Gastroesophageal sphincter (tissue), 4 donors: ENCODE data around the gene BTBD2. TPM values are rescaled to one million over a fixed set of nuclear protein-coding genes. Genes with fewer than 3 reads are reported as not detected.
"Not testable (repeated sequence)": the region's sequence is repeated elsewhere in the genome, so short reads cannot be mapped to it uniquely, and the experiment has no call there.

Source experiments
- ATAC-seq: fragments of 150-250 bp; one replicate; pipeline ENCODE4 v1.9.1; 2016; ENCODE audit warnings: mild to moderate bottlenecking, moderate library complexity
- H3K27ac ChIP-seq, 4 donors: fragments of 200-600 bp; sonication (generic) in 3 of 4; 1 replicate in 3 of 4; 2 replicates in 1 of 4; pipeline ENCODE4 v1.5.1; 2016 to 2019
- H3K27me3 ChIP-seq: fragments of 200-600 bp; sonication (generic); one replicate; pipeline ENCODE4 v1.5.1; 2019
- H3K36me3 ChIP-seq, 2 donors: fragments of 200-600 bp; sonication (generic); one replicate each; pipeline ENCODE4 v1.5.1; 2019; ENCODE audit warnings: control low read depth in 1 of 2
- H3K4me1 ChIP-seq, 3 donors: fragments of 200-600 bp; sonication (generic); 1 replicate in 2 of 3; 2 replicates in 1 of 3; pipeline ENCODE4 v1.5.1; 2016 to 2019; ENCODE audit warnings: control low read depth in 2 of 3
- H3K4me3 ChIP-seq, 2 donors: fragments of 200-600 bp; sonication (generic); one replicate each; pipeline ENCODE4 v1.5.1; 2019; ENCODE audit warnings: mild to moderate bottlenecking in 1 of 2, moderate library complexity in 1 of 2
- H3K9me3 ChIP-seq, 3 donors: fragments of 200-600 bp; sonication (generic); one replicate each; pipeline ENCODE4 v1.5.1; 2017 to 2019; ENCODE audit warnings: control low read depth in 2 of 3
- CTCF ChIP-seq, 4 experiments: fragments of 200-600 bp in 2 of 4; fragments of 450-650 bp in 2 of 4; sonication (generic) in 1 of 4; IDR thresholded peaks; one replicate each; pipeline ENCODE4 v1.5.1; 2017 to 2019; ENCODE audit warnings: antibody characterized with exemption in 4 of 4, mild to moderate bottlenecking in 2 of 4, moderate library complexity in 2 of 4
- EP300 ChIP-seq: sonication (generic); formaldehyde crosslinking; IDR thresholded peaks from one replicate; pipeline ENCODE4 v1.6.1; 2017; ENCODE audit warnings: antibody characterized with exemption, mild to moderate bottlenecking
- POLR2A ChIP-seq, 2 donors: fragments of 450-650 bp; IDR thresholded peaks; one replicate each; pipeline ENCODE4 v1.6.1; 2017; ENCODE audit warnings: antibody characterized with exemption in 2 of 2, mild to moderate bottlenecking in 2 of 2, moderate library complexity in 1 of 2
- POLR2AphosphoS5 ChIP-seq: sonication (generic); formaldehyde crosslinking; IDR thresholded peaks from one replicate; pipeline ENCODE4 v1.6.1; 2017; ENCODE audit warnings: antibody characterized with exemption
- WGBS, 2 donors: methylation state at CpG; one replicate each; pipeline ENCODE4 v1.1.5; 2018; ENCODE audit warnings: low coverage in 1 of 2; 5-methylcytosine and 5-hydroxymethylcytosine counted together
- total RNA-seq, 4 donors: library from RNA; depleted of rRNA; stranded (reverse); fragments of >200 nt; gene quantifications; one replicate each; pipeline ENCODE4 v1.1.0, GENCODE V29; 2016

BTBD2 gene
- total RNA-seq, 4 donors from 2014 or later = 44.0 to 125 (median 59.9) TPM

- Histone ChIP-seq H3K27ac (no peak overlapping the region), H3K4me1 (no peaks in the 10 kb centered on the region), H3K27me3 (no peaks in the 10 kb centered on the region), H3K4me3 (no peak overlapping the region), H3K9me3 (no peaks in the 10 kb centered on the region), H3K36me3 (peaks cover 0 to 95% of the 10 kb centered on the region in 2 donors)
- ATAC-seq = no peak
- TF ChIP-seq CTCF (IDR thresholded peaks at IDR 0.05) = no peak
- no peak for TF ChIP-seq POLR2A (IDR thresholded peaks at IDR 0.05)
- no peak for TF ChIP-seq EP300
- no peak for TF ChIP-seq POLR2AphosphoS5
- 100% methylated on average over 3 of the region's 34 CpGs; no CpG with 5 or more reads in 1 of the 2 donors for WGBS, 2 donors
These were observed 25.1 kb downstream of the BTBD2 start for GRCh38 chr19:1990230-1991017.

- peaks cover 0 to 98% of the 10 kb centered on the region in 2 donors for H3K36me3 ChIP-seq
- WGBS, 2 donors = 70 to 91% methylated on average over 6 to 9 of the region's 40 CpGs
- no peak for ATAC-seq
These were observed 25.8 kb downstream of the BTBD2 start for GRCh38 chr19:1989513-1990229.

GRCh38 chr19:1988464-1988863, 27.1 kb downstream of the BTBD2 start:
- H3K9me3 ChIP-seq, H3K27ac ChIP-seq, H3K27me3 ChIP-seq, H3K4me3 ChIP-seq, ATAC-seq, H3K4me1 ChIP-seq: not testable (repeated sequence)
- H3K36me3 ChIP-seq = peaks cover 0 to 95% of the 10 kb centered on the region in 2 donors
- WGBS, 2 donors = 79% methylated on average over 9 of the region's 10 CpGs; no CpG with 5 or more reads in 1 of the 2 donors

More at GRCh38 chr19:1989513-1990229, 25.8 kb downstream of the BTBD2 start:
- H3K27me3 ChIP-seq = no peaks in the 10 kb centered on the region
- H3K9me3 ChIP-seq = no peaks in the 10 kb centered on the region
- no peak for TF ChIP-seq CTCF (IDR thresholded peaks at IDR 0.05)
- TF ChIP-seq POLR2A (IDR thresholded peaks at IDR 0.05) = no peak
- no peak for TF ChIP-seq EP300
- no peak for TF ChIP-seq POLR2AphosphoS5
- H3K27ac ChIP-seq = no peak overlapping the region
- no peaks in the 10 kb centered on the region for H3K4me1 ChIP-seq
- no peak overlapping the region for H3K4me3 ChIP-seq

GRCh38 chr19:1987197-1988187, 28.0 kb downstream of the BTBD2 start:
- no peaks in the 10 kb centered on the region for H3K9me3 ChIP-seq
- peaks cover 0 to 92% of the 10 kb centered on the region in 2 donors for H3K36me3 ChIP-seq
- H3K27ac ChIP-seq = no peak overlapping the region
- no peaks in the 10 kb centered on the region for H3K27me3 ChIP-seq
- TF ChIP-seq CTCF (IDR thresholded peaks at IDR 0.05) (no peak), POLR2AphosphoS5 (no peak)
- no peak for ATAC-seq
- no peaks in the 10 kb centered on the region for H3K4me1 ChIP-seq
- WGBS, 2 donors = no CpG with 5 or more reads among the region's 42 CpGs
- H3K4me3 ChIP-seq = no peak overlapping the region
